ENCODE results near the gene ZNF565.

GRCh38 chr19:36142496-36142895, 72.0 kb downstream of the ZNF565 start:
- TF ChIP-seq CTCF (IDR thresholded peaks at IDR 0.05) (no peak), POLR2A (IDR thresholded peaks at IDR 0.05) (no peak)
